ENCODE results near the gene CD47.

Gene CD47

DNA sequence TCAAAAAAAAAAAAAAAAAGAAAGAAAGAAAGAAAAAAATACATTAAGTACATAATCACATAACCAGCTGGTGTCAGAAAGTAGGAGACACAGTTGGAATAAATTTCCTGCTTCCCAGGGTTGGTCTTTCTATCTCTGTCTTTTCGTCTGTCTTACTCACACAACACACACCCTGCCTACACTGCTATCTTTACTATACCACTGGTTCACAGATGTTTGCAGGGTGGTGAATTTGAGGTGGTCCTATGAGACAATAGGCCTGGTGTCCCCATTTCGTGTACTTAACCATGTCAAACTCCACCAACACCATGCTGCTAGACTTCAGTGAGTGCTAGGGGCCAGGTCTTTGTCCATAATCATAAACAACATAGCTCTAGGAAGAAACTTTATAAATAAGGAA is 17.6 kb upstream of the CD47 start:
- H3K36me3 ChIP-seq (ENCODE audit: low read depth): no peaks in the 10 kb centered on the region
- H3K27me3 ChIP-seq (ENCODE audit: insufficient read depth, poor library complexity, severe bottlenecking): no peaks in the 10 kb centered on the region
- ATAC-seq (ENCODE audit: low read depth): no peak

DNA sequence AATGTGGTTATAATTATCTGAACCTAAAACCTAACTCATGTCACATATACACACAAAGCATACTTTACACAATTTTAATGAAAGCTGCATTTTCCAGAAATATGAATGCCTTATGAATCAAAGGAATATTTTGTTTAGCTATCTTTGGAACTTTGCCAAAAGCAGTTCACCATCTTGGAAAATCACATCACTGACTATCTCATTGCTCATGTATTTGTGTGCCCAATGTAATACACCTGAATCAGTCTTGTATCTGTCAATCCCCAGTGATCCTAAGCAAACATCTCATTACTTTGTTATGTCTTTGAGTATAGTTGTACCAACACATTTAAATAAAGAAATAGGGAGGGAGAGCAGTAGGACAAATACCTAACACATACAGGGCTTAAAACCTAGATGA is 15.6 kb upstream of the CD47 start:
- H3K27ac ChIP-seq (ENCODE audit: poor library complexity, severe bottlenecking): no peak overlapping the region
- H3K36me3 ChIP-seq (ENCODE audit: low read depth): no peaks in the 10 kb centered on the region
- no peak overlapping the region for H3K4me3 ChIP-seq (ENCODE audit: severe bottlenecking)
- no peaks in the 10 kb centered on the region for H3K4me1 ChIP-seq (ENCODE audit: insufficient read depth, poor library complexity, severe bottlenecking)
- no peak for TF ChIP-seq CTCF (IDR thresholded peaks at IDR 0.05; ENCODE audit: poor library complexity, severe bottlenecking)
- no peak for ATAC-seq (ENCODE audit: low read depth)
- no peaks in the 10 kb centered on the region for H3K9me3 ChIP-seq (ENCODE audit: severe bottlenecking)
- no peaks in the 10 kb centered on the region for H3K27me3 ChIP-seq (ENCODE audit: insufficient read depth, poor library complexity, severe bottlenecking)
- no peak for DNase-seq (ENCODE audit: low spot score)

More for the DNA sequence above, 17.6 kb upstream of the CD47 start:
- no peak for TF ChIP-seq CTCF (IDR thresholded peaks at IDR 0.05; ENCODE audit: poor library complexity, severe bottlenecking)
- Histone ChIP-seq H3K4me1 (ENCODE audit: insufficient read depth, poor library complexity, severe bottlenecking) (no peaks in the 10 kb centered on the region), H3K4me3 (ENCODE audit: severe bottlenecking) (no peak overlapping the region), H3K9me3 (ENCODE audit: severe bottlenecking) (no peaks in the 10 kb centered on the region), H3K27ac (ENCODE audit: poor library complexity, severe bottlenecking) (no peak overlapping the region)
- no peak for DNase-seq (ENCODE audit: low spot score)

DNA sequence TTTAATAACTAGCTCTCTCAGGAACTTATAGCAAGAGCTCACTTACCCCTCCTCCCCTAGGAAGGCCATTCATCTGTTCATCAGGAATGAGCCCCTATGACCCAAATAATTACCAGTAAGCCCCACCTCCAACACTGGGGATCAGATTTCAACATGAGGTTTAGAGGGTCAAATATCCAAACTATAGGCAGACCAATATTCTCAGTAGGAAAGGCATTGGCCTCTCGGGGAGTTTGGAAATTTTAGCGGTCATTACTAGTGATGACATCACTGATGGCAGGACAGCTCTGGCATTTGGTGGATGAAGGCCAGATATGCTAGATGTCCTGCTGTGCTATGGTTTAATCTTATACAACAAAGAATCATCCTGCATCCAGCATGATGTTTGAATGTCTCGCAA is 15.2 kb upstream of the CD47 start:
- DNase-seq (ENCODE audit: low spot score): no peak
- no peak overlapping the region for H3K4me3 ChIP-seq (ENCODE audit: severe bottlenecking)
- H3K4me1 ChIP-seq (ENCODE audit: insufficient read depth, poor library complexity, severe bottlenecking): no peaks in the 10 kb centered on the region
- no peaks in the 10 kb centered on the region for H3K36me3 ChIP-seq (ENCODE audit: low read depth)
- H3K9me3 ChIP-seq (ENCODE audit: severe bottlenecking): no peaks in the 10 kb centered on the region
- no peaks in the 10 kb centered on the region for H3K27me3 ChIP-seq (ENCODE audit: insufficient read depth, poor library complexity, severe bottlenecking)
- TF ChIP-seq CTCF (IDR thresholded peaks at IDR 0.05; ENCODE audit: poor library complexity, severe bottlenecking): no peak
- H3K27ac ChIP-seq (ENCODE audit: poor library complexity, severe bottlenecking): no peak overlapping the region
- no peak for ATAC-seq (ENCODE audit: low read depth)

DNA sequence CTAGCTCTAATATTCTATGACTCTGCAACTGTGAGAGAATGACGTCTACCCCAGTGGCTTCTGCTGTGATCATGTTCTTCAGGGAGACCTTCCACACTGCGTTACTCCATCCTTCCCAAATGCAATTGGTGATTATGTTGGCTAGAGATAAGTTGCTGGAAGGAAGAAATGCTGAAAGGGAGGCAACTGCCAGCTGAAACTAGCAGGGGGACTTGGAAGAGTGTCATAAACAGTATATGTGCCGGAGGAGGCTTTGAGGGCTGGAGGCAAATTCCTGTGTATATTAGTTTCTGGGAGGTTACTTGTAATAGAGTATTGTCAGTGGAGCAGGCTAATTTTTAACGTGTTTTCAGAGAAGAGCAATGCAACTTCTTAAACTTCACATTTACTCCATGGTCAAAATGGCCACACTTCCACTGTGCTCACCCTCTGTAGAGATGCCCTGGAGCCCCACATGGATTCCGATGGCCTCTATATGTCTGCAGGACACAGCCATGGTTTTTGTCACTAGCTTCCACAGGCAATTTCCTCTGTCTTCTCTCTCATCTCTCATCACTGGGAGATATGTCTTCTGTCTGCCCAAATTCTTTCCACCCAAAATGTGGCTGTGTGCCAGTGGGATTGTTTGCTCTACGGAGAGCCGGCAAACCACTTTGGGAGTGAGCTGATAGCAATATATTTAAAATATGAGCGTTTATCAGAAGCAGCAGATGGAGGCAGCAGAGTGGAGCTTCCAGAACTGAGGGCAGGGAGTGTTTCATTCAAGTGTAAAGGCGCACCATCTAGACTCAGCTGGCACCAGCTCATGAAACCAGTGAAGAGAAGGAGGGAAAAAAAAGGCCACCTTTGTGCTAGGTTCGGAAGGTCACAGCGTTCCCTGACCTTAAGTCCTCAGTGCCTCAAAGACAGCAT is 13.3 kb upstream of the CD47 start:
- Histone ChIP-seq H3K27ac (ENCODE audit: poor library complexity, severe bottlenecking) (no peak overlapping the region), H3K4me3 (ENCODE audit: severe bottlenecking) (no peak overlapping the region), H3K4me1 (ENCODE audit: insufficient read depth, poor library complexity, severe bottlenecking) (no peaks in the 10 kb centered on the region), H3K36me3 (ENCODE audit: low read depth) (no peaks in the 10 kb centered on the region), H3K9me3 (ENCODE audit: severe bottlenecking) (no peaks in the 10 kb centered on the region), H3K27me3 (ENCODE audit: insufficient read depth, poor library complexity, severe bottlenecking) (no peaks in the 10 kb centered on the region)
- DNase-seq (ENCODE audit: low spot score) (no peak), ATAC-seq (ENCODE audit: low read depth) (no peak)
- TF ChIP-seq CTCF (IDR thresholded peaks at IDR 0.05; ENCODE audit: poor library complexity, severe bottlenecking): no peak
